ENCODE data around the gene ERG.

DNA sequence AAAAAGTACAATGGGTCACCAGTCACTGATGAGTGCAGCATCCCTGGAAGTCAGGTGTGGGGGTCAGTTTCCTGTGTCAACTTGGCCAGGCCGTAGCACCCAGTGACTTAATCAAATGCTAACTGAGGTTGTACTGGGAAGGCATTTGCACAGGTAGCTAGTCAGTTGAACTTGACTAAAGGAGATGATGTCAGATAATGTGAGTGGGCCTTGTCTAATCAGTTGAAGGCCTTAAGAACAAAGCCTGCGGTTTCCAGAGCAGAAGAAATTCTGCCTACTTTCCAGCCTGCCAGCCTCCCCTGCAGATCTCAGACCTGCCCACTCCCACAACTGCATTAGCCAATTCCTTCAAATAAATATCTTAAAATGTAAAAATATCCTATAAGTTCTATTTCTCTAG, 57.1 kb downstream of the ERG start:
- TF ChIP-seq EP300 (conservative IDR thresholded peaks at IDR 0.05; ENCODE audit: poor library complexity, severe bottlenecking) (no peak), EZH2 (IDR thresholded peaks at IDR 0.05; ENCODE audit: borderline replicate concordance, insufficient read depth, low read length, poor library complexity, severe bottlenecking) (no peak), POLR2AphosphoS5 (IDR thresholded peaks at IDR 0.05) (no peak), SMC3 (conservative IDR thresholded peaks at IDR 0.05; ENCODE audit: poor library complexity) (no peak), RAD21 (conservative IDR thresholded peaks at IDR 0.05) (no peak)
- TF ChIP-seq, protein P1, sequence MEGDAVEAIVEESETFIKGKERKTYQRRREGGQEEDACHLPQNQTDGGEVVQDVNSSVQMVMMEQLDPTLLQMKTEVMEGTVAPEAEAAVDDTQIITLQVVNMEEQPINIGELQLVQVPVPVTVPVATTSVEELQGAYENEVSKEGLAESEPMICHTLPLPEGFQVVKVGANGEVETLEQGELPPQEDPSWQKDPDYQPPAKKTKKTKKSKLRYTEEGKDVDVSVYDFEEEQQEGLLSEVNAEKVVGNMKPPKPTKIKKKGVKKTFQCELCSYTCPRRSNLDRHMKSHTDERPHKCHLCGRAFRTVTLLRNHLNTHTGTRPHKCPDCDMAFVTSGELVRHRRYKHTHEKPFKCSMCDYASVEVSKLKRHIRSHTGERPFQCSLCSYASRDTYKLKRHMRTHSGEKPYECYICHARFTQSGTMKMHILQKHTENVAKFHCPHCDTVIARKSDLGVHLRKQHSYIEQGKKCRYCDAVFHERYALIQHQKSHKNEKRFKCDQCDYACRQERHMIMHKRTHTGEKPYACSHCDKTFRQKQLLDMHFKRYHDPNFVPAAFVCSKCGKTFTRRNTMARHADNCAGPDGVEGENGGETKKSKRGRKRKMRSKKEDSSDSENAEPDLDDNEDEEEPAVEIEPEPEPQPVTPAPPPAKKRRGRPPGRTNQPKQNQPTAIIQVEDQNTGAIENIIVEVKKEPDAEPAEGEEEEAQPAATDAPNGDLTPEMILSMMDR (IDR thresholded peaks at IDR 0.05; ENCODE audit: poor library complexity, severe bottlenecking), result no peak
